ENCODE measurements around the gene PCSK6.

The PCSK6 gene

DNA sequence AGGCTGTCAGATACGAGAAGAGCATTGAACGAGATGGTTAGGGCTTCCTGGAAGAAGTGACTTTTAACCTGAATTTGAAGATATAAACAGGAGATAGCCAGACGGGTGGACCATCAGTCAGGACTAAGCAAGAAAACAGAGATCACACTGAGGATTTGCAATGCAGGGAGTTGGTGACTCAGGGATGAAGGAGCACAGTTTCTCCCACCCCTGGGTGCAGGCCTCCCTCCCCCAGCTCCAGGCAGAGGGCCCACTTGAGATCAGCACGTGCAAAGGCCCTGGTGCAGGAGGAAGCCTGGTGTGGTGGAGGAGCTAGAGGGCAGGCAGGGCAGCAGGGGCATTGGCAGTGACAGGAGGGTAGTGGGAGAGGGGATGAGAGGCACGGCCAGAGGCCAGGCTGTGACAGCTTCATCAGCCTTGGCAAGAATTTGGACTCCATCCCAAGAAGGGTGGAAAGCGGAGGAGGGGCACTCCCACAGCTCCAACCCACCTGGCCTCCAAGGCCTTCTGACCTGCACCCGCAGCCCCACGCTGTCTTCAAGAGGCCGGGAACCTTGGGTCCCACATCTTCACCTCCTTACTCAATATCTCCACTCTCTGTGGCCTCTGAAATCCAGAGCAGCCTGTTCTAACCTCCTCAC, 8.7 kb upstream of the PCSK6 start:
- no peak overlapping the region for H2AFZ ChIP-seq (ENCODE audit: low read depth, low read length, severe bottlenecking)

DNA sequence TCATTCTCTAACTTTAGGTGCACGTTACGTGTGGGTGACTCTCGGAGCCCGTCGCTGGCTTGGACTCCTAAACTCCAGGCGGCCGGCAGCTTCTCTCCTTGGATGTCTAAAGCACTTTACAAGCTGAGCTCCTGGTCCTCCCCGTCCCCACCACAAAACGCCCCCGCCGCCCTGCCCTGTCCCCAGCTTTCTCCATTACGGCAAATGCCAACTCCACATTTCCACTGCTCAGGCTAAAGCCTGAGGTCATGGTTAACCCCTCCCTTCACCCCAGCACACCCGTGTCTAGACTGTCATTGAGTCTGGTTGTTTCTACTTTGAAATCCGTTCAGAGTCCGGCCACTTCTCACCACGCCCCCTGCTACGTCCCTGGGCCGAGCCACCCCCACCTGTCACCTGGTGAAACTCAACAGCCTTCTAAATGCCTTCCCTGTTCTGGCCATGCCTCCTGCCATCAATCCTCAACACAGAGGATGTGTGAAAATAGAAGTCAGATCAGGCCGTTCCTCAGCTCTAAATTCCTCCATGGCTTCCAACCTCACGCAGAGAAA, 8.1 kb upstream of the PCSK6 start:
- no peak overlapping the region for H3K4me2 ChIP-seq (ENCODE audit: low read depth, low read length, poor library complexity, severe bottlenecking)

More for the DNA sequence above, 8.7 kb upstream of the PCSK6 start:
- no peak overlapping the region for H3K4me3 ChIP-seq (ENCODE audit: insufficient read depth, low read length, poor library complexity, severe bottlenecking)
- no peak overlapping the region for H3K9ac ChIP-seq (ENCODE audit: low read length)
- TF ChIP-seq EZH2phosphoT487 (conservative IDR thresholded peaks at IDR 0.05; ENCODE audit: low read length): no peak
- TF ChIP-seq CTCF (IDR thresholded peaks at IDR 0.05; ENCODE audit: insufficient read depth, low read length, poor library complexity, severe bottlenecking): no peak
- no peaks in the 10 kb centered on the region for H3F3A ChIP-seq (ENCODE audit: insufficient read depth)
- no peak overlapping the region for H3K27ac ChIP-seq (ENCODE audit: low read depth, low read length)
- no peak overlapping the region for H3K4me2 ChIP-seq (ENCODE audit: low read depth, low read length, poor library complexity, severe bottlenecking)
- H3K9me2 ChIP-seq (replicated peaks; ENCODE audit: insufficient read depth, low read length): no peaks in the 10 kb centered on the region
- H3K36me3 ChIP-seq (ENCODE audit: low read length): no peaks in the 10 kb centered on the region
- H3K27me3 ChIP-seq (ENCODE audit: low read length): no peaks in the 10 kb centered on the region
- H4K20me1 ChIP-seq (ENCODE audit: low read depth, low read length): no peaks in the 10 kb centered on the region
- H3K9me3 ChIP-seq (ENCODE audit: insufficient read depth, low read length): no peaks in the 10 kb centered on the region
- H3K79me2 ChIP-seq (ENCODE audit: insufficient read depth, low read length): no peaks in the 10 kb centered on the region

DNA sequence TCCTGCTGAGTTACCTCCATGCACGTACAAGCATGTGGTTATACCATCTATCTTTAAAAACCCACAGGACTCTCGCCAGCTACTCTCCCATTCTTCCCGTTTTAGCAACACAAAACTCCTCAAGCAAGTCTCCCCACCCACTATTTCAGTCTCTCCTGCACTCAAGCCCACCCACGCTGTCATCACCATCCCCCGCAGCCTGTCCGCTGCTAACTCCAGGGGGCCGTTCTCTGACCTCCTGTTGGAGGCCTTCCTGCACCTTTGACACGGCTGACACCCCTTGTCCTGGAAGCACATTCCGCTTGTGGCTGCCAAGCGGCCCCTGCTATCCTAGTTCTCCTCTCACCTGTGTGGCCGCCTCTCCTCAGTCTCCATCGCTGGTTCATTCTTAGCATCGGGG, 7.5 kb upstream of the PCSK6 start:
- no peaks in the 10 kb centered on the region for H3K27me3 ChIP-seq (ENCODE audit: low read length)
- no peaks in the 10 kb centered on the region for H3K9me2 ChIP-seq (replicated peaks; ENCODE audit: insufficient read depth, low read length)
- H3F3A ChIP-seq (ENCODE audit: insufficient read depth): no peaks in the 10 kb centered on the region
- H4K20me1 ChIP-seq (ENCODE audit: low read depth, low read length): no peaks in the 10 kb centered on the region
- H3K4me2 ChIP-seq (ENCODE audit: low read depth, low read length, poor library complexity, severe bottlenecking): no peak overlapping the region
- H3K4me3 ChIP-seq (ENCODE audit: insufficient read depth, low read length, poor library complexity, severe bottlenecking): no peak overlapping the region
- no peak overlapping the region for H3K27ac ChIP-seq (ENCODE audit: low read depth, low read length)
- H3K9me3 ChIP-seq (ENCODE audit: insufficient read depth, low read length): no peaks in the 10 kb centered on the region
- no peak for TF ChIP-seq CTCF (IDR thresholded peaks at IDR 0.05; ENCODE audit: insufficient read depth, low read length, poor library complexity, severe bottlenecking)
- no peak for TF ChIP-seq EZH2phosphoT487 (conservative IDR thresholded peaks at IDR 0.05; ENCODE audit: low read length)
- H3K9ac ChIP-seq (ENCODE audit: low read length): no peak overlapping the region
- H3K79me2 ChIP-seq (ENCODE audit: insufficient read depth, low read length): no peaks in the 10 kb centered on the region
- no peak overlapping the region for H2AFZ ChIP-seq (ENCODE audit: low read depth, low read length, severe bottlenecking)
- no peaks in the 10 kb centered on the region for H3K36me3 ChIP-seq (ENCODE audit: low read length)

More for the DNA sequence above, 8.1 kb upstream of the PCSK6 start:
- no peak overlapping the region for H3K4me3 ChIP-seq (ENCODE audit: insufficient read depth, low read length, poor library complexity, severe bottlenecking)
- H3K27ac ChIP-seq (ENCODE audit: low read depth, low read length): no peak overlapping the region
- no peak overlapping the region for H2AFZ ChIP-seq (ENCODE audit: low read depth, low read length, severe bottlenecking)
- no peaks in the 10 kb centered on the region for H3F3A ChIP-seq (ENCODE audit: insufficient read depth)
- no peak overlapping the region for H3K9ac ChIP-seq (ENCODE audit: low read length)
- no peaks in the 10 kb centered on the region for H3K9me3 ChIP-seq (ENCODE audit: insufficient read depth, low read length)
- TF ChIP-seq EZH2phosphoT487 (conservative IDR thresholded peaks at IDR 0.05; ENCODE audit: low read length): no peak
- no peak for TF ChIP-seq CTCF (IDR thresholded peaks at IDR 0.05; ENCODE audit: insufficient read depth, low read length, poor library complexity, severe bottlenecking)
- H4K20me1 ChIP-seq (ENCODE audit: low read depth, low read length): no peaks in the 10 kb centered on the region
- H3K79me2 ChIP-seq (ENCODE audit: insufficient read depth, low read length): no peaks in the 10 kb centered on the region
- H3K9me2 ChIP-seq (replicated peaks; ENCODE audit: insufficient read depth, low read length): no peaks in the 10 kb centered on the region
- H3K27me3 ChIP-seq (ENCODE audit: low read length): no peaks in the 10 kb centered on the region
- no peaks in the 10 kb centered on the region for H3K36me3 ChIP-seq (ENCODE audit: low read length)
